Measurements from ENCODE around the gene NTMT1. TPM values are rescaled to one million over a fixed set of nuclear protein-coding genes. Genes with fewer than 3 reads are reported as not detected.

Gene NTMT1
- total RNA-seq, 4 donors from 2014 or later, result 23.9 to 30.6 (median 27.5) TPM

DNA sequence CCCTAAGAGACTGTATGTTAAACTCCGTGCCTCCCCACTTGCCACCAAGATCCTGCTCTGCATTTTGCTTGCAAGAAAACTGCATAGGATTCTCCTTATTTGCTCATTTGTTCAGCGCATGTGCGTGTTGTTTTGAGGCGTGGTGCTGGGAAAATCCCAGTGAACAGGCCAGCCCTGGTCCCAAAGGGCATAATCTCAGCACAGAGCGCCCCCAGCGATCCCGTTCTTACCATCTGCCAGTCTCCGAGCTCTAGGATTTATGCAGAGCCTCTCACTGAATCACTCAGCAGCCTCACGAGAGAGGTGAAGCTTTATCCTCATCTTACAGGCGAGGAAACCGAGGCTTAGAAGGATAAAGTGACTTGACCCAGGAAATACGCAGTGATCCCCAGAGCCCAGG lies 51.0 kb downstream of the NTMT1 start:
- Histone ChIP-seq H3K9me3 (no peaks in the 10 kb centered on the region), H3K27me3 (peaks cover 0 to 28% of the 10 kb centered on the region in 2 donors), H3K27ac (peak overlapping the region in 2 of 4 donors; percentile 16 to 34), H3K4me1 (peaks cover 0 to 27% (median 4%) of the 10 kb centered on the region in 4 donors), H3K4me3 (no peak overlapping the region), H3K36me3 (no peaks in the 10 kb centered on the region)
- no peak for DNase-seq (ENCODE audit: low spot score in 2 of 2)
- 65 to 69% methylated on average over 12 of the region's 12 CpGs for WGBS, 2 donors
- TF ChIP-seq POLR2A (IDR thresholded peaks at IDR 0.05) (no peak), EP300 (IDR thresholded peaks at IDR 0.05) (no peak)
- TF ChIP-seq, protein P1, sequence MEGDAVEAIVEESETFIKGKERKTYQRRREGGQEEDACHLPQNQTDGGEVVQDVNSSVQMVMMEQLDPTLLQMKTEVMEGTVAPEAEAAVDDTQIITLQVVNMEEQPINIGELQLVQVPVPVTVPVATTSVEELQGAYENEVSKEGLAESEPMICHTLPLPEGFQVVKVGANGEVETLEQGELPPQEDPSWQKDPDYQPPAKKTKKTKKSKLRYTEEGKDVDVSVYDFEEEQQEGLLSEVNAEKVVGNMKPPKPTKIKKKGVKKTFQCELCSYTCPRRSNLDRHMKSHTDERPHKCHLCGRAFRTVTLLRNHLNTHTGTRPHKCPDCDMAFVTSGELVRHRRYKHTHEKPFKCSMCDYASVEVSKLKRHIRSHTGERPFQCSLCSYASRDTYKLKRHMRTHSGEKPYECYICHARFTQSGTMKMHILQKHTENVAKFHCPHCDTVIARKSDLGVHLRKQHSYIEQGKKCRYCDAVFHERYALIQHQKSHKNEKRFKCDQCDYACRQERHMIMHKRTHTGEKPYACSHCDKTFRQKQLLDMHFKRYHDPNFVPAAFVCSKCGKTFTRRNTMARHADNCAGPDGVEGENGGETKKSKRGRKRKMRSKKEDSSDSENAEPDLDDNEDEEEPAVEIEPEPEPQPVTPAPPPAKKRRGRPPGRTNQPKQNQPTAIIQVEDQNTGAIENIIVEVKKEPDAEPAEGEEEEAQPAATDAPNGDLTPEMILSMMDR (IDR thresholded peaks at IDR 0.05), result no peak

DNA sequence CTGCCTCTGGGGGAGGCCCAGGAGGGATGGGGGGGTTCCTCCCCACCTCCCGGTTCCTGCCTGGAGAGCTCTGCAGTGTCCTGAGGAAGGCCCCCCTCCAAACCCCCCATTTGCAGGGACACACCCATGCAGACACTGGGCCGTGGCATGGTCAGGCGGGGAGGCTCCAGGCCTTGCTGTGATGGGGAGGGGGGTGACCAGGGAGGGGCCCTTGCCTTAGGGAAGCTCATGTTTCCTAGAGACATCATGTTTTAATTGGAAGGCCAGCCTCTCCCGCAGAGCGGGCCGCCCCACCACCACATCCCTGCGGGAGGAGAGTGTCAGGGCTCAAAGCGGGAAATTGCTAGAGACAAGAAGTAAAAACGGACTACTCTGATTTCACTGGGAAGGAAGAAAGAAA lies 51.5 kb downstream of the NTMT1 start:
- 63 to 64% methylated on average over 8 to 9 of the region's 9 CpGs for WGBS, 2 donors

DNA sequence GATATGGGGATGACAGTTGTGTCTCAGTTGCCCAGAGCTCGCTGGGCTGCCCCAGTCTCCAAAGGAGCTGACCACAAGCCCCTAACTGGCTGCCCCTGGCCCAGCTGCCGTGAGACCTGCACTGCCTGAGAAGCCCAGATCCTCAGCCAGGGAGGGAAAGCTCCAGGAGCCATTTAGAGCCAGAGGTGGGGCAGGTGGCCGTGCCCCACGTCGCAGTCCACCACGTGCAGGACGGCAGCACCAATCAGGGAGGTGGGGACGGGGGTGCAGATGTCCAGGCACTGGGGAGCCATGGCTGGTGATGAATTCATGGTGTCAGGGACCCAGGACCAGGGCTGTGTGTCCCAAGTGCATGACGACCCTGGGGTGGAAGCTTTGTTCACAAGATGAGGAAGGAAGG lies 52.9 kb downstream of the NTMT1 start:
- Histone ChIP-seq H3K4me1 (peaks cover 0 to 27% (median 4%) of the 10 kb centered on the region in 4 donors), H3K4me3 (no peak overlapping the region), H3K36me3 (no peaks in the 10 kb centered on the region), H3K9me3 (no peaks in the 10 kb centered on the region), H3K27me3 (peaks cover 0 to 27% of the 10 kb centered on the region in 2 donors), H3K27ac (no peak overlapping the region)
- WGBS, 2 donors, result 77 to 85% methylated on average over 8 of the region's 9 CpGs
- DNase-seq (ENCODE audit: low spot score in 2 of 2), result no peak
- TF ChIP-seq POLR2A (IDR thresholded peaks at IDR 0.05) (no peak), EP300 (IDR thresholded peaks at IDR 0.05) (no peak)
- TF ChIP-seq, protein P1 (IDR thresholded peaks at IDR 0.05), result no peak

More for the DNA sequence above, 51.5 kb downstream of the NTMT1 start:
- peaks cover 0 to 27% (median 4%) of the 10 kb centered on the region in 4 donors for H3K4me1 ChIP-seq
- peak overlapping the region in 2 of 4 donors; percentile 16 to 34 for H3K27ac ChIP-seq
- peaks cover 0 to 28% of the 10 kb centered on the region in 2 donors for H3K27me3 ChIP-seq
- TF ChIP-seq EP300 (IDR thresholded peaks at IDR 0.05) (no peak), POLR2A (IDR thresholded peaks at IDR 0.05) (no peak)
- TF ChIP-seq, protein P1 (IDR thresholded peaks at IDR 0.05), result no peak
- no peaks in the 10 kb centered on the region for H3K36me3 ChIP-seq
- no peak for DNase-seq (ENCODE audit: low spot score in 2 of 2)
- H3K9me3 ChIP-seq, result no peaks in the 10 kb centered on the region
- H3K4me3 ChIP-seq, result no peak overlapping the region

DNA sequence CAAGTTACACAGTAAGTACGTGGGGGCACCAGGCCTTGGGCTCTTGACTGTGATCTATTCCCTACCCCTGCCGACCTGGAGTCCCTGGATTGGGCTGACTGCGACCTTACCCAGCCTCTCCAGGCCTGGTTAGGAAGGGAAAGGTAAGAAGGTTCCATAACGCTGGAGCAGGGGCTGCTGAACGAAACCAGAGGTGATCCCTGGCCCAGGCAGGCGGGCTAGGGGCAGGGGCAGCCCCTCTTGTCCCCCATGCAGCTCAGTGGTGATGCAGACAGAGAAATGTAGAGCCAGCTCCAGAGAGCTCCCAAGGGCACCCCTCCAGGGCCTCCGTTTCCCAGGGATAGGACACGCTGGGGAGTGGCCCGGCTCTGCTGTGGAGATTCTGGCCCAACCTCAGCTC lies 53.6 kb downstream of the NTMT1 start:
- H3K4me1 ChIP-seq, result peaks cover 0 to 27% (median 4%) of the 10 kb centered on the region in 4 donors
- no peak for DNase-seq (ENCODE audit: low spot score in 2 of 2)
- WGBS, 2 donors, result 71 to 86% methylated on average over 9 of the region's 9 CpGs
- no peaks in the 10 kb centered on the region for H3K36me3 ChIP-seq
- no peak overlapping the region for H3K27ac ChIP-seq
- TF ChIP-seq, protein P1 (IDR thresholded peaks at IDR 0.05), result no peak
- TF ChIP-seq POLR2A (IDR thresholded peaks at IDR 0.05) (no peak), EP300 (IDR thresholded peaks at IDR 0.05) (no peak)
- no peak overlapping the region for H3K4me3 ChIP-seq
- H3K9me3 ChIP-seq, result no peaks in the 10 kb centered on the region
- H3K27me3 ChIP-seq, result peaks cover 0 to 22% of the 10 kb centered on the region in 2 donors

DNA sequence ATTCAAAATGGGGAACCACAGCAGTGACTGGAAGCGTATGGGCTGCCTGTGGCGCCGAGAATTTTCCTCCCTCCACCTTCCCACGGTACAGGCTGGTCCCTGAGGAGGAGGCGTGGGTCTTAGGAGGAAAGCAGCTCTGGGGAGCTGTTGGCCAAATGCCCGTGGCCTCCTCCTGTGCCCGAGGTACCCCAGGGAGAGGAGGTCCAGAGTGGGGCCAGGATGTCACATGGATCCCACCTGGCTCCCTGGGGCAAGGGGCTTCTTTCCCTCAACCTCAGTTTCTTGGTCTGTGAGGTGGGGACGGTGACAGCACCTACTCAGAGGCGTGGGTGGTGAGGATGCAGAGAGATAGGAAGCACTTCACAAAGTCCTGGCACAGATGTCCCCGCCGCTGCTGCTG lies 56.0 kb downstream of the NTMT1 start:
- peaks cover 0 to 7% (median 0%) of the 10 kb centered on the region in 4 donors for H3K4me1 ChIP-seq
- H3K36me3 ChIP-seq, result no peaks in the 10 kb centered on the region
- peaks cover 0 to 6% of the 10 kb centered on the region in 2 donors for H3K27me3 ChIP-seq
- TF ChIP-seq, protein P1 (IDR thresholded peaks at IDR 0.05), result no peak
- TF ChIP-seq POLR2A (IDR thresholded peaks at IDR 0.05), result no peak
- TF ChIP-seq EP300 (IDR thresholded peaks at IDR 0.05), result no peak
- H3K27ac ChIP-seq, result no peak overlapping the region
- 75 to 76% methylated on average over 11 of the region's 11 CpGs for WGBS, 2 donors
- no peaks in the 10 kb centered on the region for H3K9me3 ChIP-seq
- H3K4me3 ChIP-seq, result no peak overlapping the region
- no peak for DNase-seq (ENCODE audit: low spot score in 2 of 2)
